Raji (cell line): ENCODE results near the gene MRTFA.

ENCODE experiments used
- POLR2A ChIP-seq: IDR thresholded peaks from 2 replicates; pipeline ENCODE4 v1.6.1; 2011; ENCODE audit warnings: low read depth, low read length, control low read depth; ENCODE audit not compliant: insufficient read depth

MRTFA gene

GRCh38 chr22:40453671-40454070 lies 182.8 kb downstream of the MRTFA start:
- TF ChIP-seq POLR2A, result no peak

- no peak for TF ChIP-seq POLR2A
These were observed 183.6 kb downstream of the MRTFA start for GRCh38 chr22:40452730-40453487.

GRCh38 chr22:40451210-40451609 lies 185.3 kb downstream of the MRTFA start:
- TF ChIP-seq POLR2A, result no peak

GRCh38 chr22:40450616-40451015 lies 185.9 kb downstream of the MRTFA start:
- TF ChIP-seq POLR2A, result no peak

GRCh38 chr22:40449676-40450035 lies 186.9 kb downstream of the MRTFA start:
- no peak for TF ChIP-seq POLR2A

GRCh38 chr22:40446203-40446602 lies 190.3 kb downstream of the MRTFA start:
- no peak for TF ChIP-seq POLR2A

- TF ChIP-seq POLR2A, result no peak
These were observed 192.2 kb downstream of the MRTFA start for GRCh38 chr22:40444178-40444831.

GRCh38 chr22:40443732-40444131 lies 192.8 kb downstream of the MRTFA start:
- TF ChIP-seq POLR2A, result no peak

GRCh38 chr22:40441761-40442390 lies 194.6 kb downstream of the MRTFA start:
- no peak for TF ChIP-seq POLR2A

- no peak for TF ChIP-seq POLR2A
These were observed 199.8 kb downstream of the MRTFA start for GRCh38 chr22:40436505-40437431.

- TF ChIP-seq POLR2A, result no peak
These were observed 201.8 kb downstream of the MRTFA start for GRCh38 chr22:40434745-40435144.

- TF ChIP-seq POLR2A, result no peak
These were observed 202.4 kb downstream of the MRTFA start for GRCh38 chr22:40434106-40434505.

GRCh38 chr22:40433416-40434090 lies 203.0 kb downstream of the MRTFA start:
- TF ChIP-seq POLR2A, result no peak

GRCh38 chr22:40432625-40433024 lies 203.9 kb downstream of the MRTFA start:
- no peak for TF ChIP-seq POLR2A

- TF ChIP-seq POLR2A, result no peak
These were observed 204.4 kb downstream of the MRTFA start for GRCh38 chr22:40432157-40432556.
